Subcutaneous adipose tissue (tissue), 4 donors: ENCODE results near the gene SLC2A1. TPM values are rescaled to one million over a fixed set of nuclear protein-coding genes. Genes with fewer than 3 reads are reported as not detected.

Experiments used
- CTCF ChIP-seq: fragments of 450-650 bp; IDR thresholded peaks from one replicate; pipeline ENCODE4 v1.5.1; 2016; ENCODE audit warnings: low read depth, mild to moderate bottlenecking, control low read depth, antibody characterized with exemption, moderate library complexity
- total RNA-seq, 4 donors: library from RNA; depleted of rRNA; stranded (reverse); fragments of >200 nt; gene quantifications; one replicate each; pipeline ENCODE4 v1.1.0, GENCODE V29; 2016

The SLC2A1 gene
- total RNA-seq, 4 donors from 2014 or later = 10.0 to 24.1 (median 20.6) TPM

- no peak for TF ChIP-seq CTCF
Observed at GRCh38 chr1:42957229-42957879, 1.3 kb downstream of the SLC2A1 start.

- no peak for TF ChIP-seq CTCF
Observed at GRCh38 chr1:42956739-42957138, 1.9 kb downstream of the SLC2A1 start.

GRCh38 chr1:42955311-42956063 is 3.2 kb downstream of the SLC2A1 start:
- no peak for TF ChIP-seq CTCF

GRCh38 chr1:42953182-42954180 is 5.2 kb downstream of the SLC2A1 start:
- no peak for TF ChIP-seq CTCF

GRCh38 chr1:42952303-42953001 is 6.2 kb downstream of the SLC2A1 start:
- no peak for TF ChIP-seq CTCF

- TF ChIP-seq CTCF = no peak
Observed at GRCh38 chr1:42951588-42951987, 7.1 kb downstream of the SLC2A1 start.
